Measurements from ENCODE around the gene NUP210L.
"Not testable (repeated sequence)": the region's sequence is repeated elsewhere in the genome, so short reads cannot be mapped to it uniquely, and the experiment has no call there.

Gene NUP210L

GRCh38 chr1:154148807-154149206 is 6.1 kb downstream of the NUP210L start:
- peak overlapping the region; percentile 14 for H3K27ac Mint-ChIP-seq

GRCh38 chr1:154147505-154147904 is 7.4 kb downstream of the NUP210L start:
- H3K27ac Mint-ChIP-seq, H3K27me3 Mint-ChIP-seq, H3K4me3 Mint-ChIP-seq, H3K36me3 Mint-ChIP-seq, H3K9me3 Mint-ChIP-seq: not testable (repeated sequence)
- H3K4me1 Mint-ChIP-seq = peaks cover 13% of the 10 kb centered on the region

More at GRCh38 chr1:154148807-154149206, 6.1 kb downstream of the NUP210L start:
- Mint-ChIP-seq H3K4me3 (no peak overlapping the region), H3K27me3 (no peaks in the 10 kb centered on the region), H3K9me3 (no peaks in the 10 kb centered on the region), H3K4me1 (peaks cover 21% of the 10 kb centered on the region), H3K36me3 (peaks cover under 1% of the 10 kb centered on the region)

GRCh38 chr1:154145986-154146385 is 8.9 kb downstream of the NUP210L start:
- Mint-ChIP-seq H3K4me3 (no peak overlapping the region), H3K27ac (no peak overlapping the region), H3K36me3 (peaks cover 2% of the 10 kb centered on the region), H3K9me3 (no peaks in the 10 kb centered on the region), H3K4me1 (peaks cover 14% of the 10 kb centered on the region), H3K27me3 (no peaks in the 10 kb centered on the region)

- H3K4me3 Mint-ChIP-seq = no peak overlapping the region
- H3K27me3 Mint-ChIP-seq = no peaks in the 10 kb centered on the region
- no peaks in the 10 kb centered on the region for H3K9me3 Mint-ChIP-seq
- H3K27ac Mint-ChIP-seq = no peak overlapping the region
- peaks cover 9% of the 10 kb centered on the region for H3K4me1 Mint-ChIP-seq
- peaks cover 2% of the 10 kb centered on the region for H3K36me3 Mint-ChIP-seq
These were observed 12.5 kb downstream of the NUP210L start for GRCh38 chr1:154142358-154142757.

- H3K36me3 Mint-ChIP-seq = peaks cover 2% of the 10 kb centered on the region
- no peak overlapping the region for H3K4me3 Mint-ChIP-seq
- no peak overlapping the region for H3K27ac Mint-ChIP-seq
- H3K9me3 Mint-ChIP-seq = no peaks in the 10 kb centered on the region
- H3K4me1 Mint-ChIP-seq = peaks cover 9% of the 10 kb centered on the region
- no peaks in the 10 kb centered on the region for H3K27me3 Mint-ChIP-seq
These were observed 13.6 kb downstream of the NUP210L start for GRCh38 chr1:154141240-154141639.

GRCh38 chr1:154137888-154138287 is 17.0 kb downstream of the NUP210L start:
- Mint-ChIP-seq H3K9me3 (no peaks in the 10 kb centered on the region), H3K27me3 (no peaks in the 10 kb centered on the region)

GRCh38 chr1:154133256-154133655 is 21.6 kb downstream of the NUP210L start:
- H3K27me3 Mint-ChIP-seq = no peaks in the 10 kb centered on the region
- H3K27ac Mint-ChIP-seq = no peak overlapping the region
- H3K4me3 Mint-ChIP-seq = no peak overlapping the region
- H3K4me1 Mint-ChIP-seq = peaks cover 14% of the 10 kb centered on the region
- no peaks in the 10 kb centered on the region for H3K9me3 Mint-ChIP-seq
- no peaks in the 10 kb centered on the region for H3K36me3 Mint-ChIP-seq

More at GRCh38 chr1:154137888-154138287, 17.0 kb downstream of the NUP210L start:
- Mint-ChIP-seq H3K27ac (no peak overlapping the region), H3K4me1 (peaks cover 9% of the 10 kb centered on the region), H3K36me3 (peaks cover 2% of the 10 kb centered on the region), H3K4me3 (no peak overlapping the region)

GRCh38 chr1:154129391-154129970 is 25.4 kb downstream of the NUP210L start:
- Mint-ChIP-seq H3K27me3 (no peaks in the 10 kb centered on the region), H3K36me3 (no peaks in the 10 kb centered on the region), H3K4me3 (no peak overlapping the region), H3K9me3 (no peaks in the 10 kb centered on the region), H3K4me1 (peaks cover 11% of the 10 kb centered on the region), H3K27ac (no peak overlapping the region)

GRCh38 chr1:154123205-154123604 is 31.7 kb downstream of the NUP210L start:
- not testable (repeated sequence) for H3K4me1 Mint-ChIP-seq, H3K9me3 Mint-ChIP-seq, H3K27ac Mint-ChIP-seq, H3K36me3 Mint-ChIP-seq, H3K27me3 Mint-ChIP-seq, H3K4me3 Mint-ChIP-seq

- no peaks in the 10 kb centered on the region for H3K36me3 Mint-ChIP-seq
- peaks cover 10% of the 10 kb centered on the region for H3K4me1 Mint-ChIP-seq
- no peaks in the 10 kb centered on the region for H3K9me3 Mint-ChIP-seq
- H3K27ac Mint-ChIP-seq = no peak overlapping the region
- H3K4me3 Mint-ChIP-seq = no peak overlapping the region
- H3K27me3 Mint-ChIP-seq = no peaks in the 10 kb centered on the region
These were observed 37.2 kb downstream of the NUP210L start for GRCh38 chr1:154117642-154118041.

GRCh38 chr1:154115180-154115579 is 39.7 kb downstream of the NUP210L start:
- Mint-ChIP-seq H3K27ac (no peak overlapping the region), H3K4me1 (peaks cover 10% of the 10 kb centered on the region), H3K4me3 (no peak overlapping the region), H3K36me3 (no peaks in the 10 kb centered on the region), H3K9me3 (no peaks in the 10 kb centered on the region), H3K27me3 (no peaks in the 10 kb centered on the region)

GRCh38 chr1:154104433-154105082 is 50.3 kb downstream of the NUP210L start:
- Mint-ChIP-seq H3K27ac (no peak overlapping the region), H3K36me3 (no peaks in the 10 kb centered on the region), H3K4me1 (peaks cover 5% of the 10 kb centered on the region), H3K27me3 (no peaks in the 10 kb centered on the region), H3K9me3 (no peaks in the 10 kb centered on the region), H3K4me3 (no peak overlapping the region)

GRCh38 chr1:154100141-154100540 is 54.7 kb downstream of the NUP210L start:
- H3K9me3 Mint-ChIP-seq, H3K4me3 Mint-ChIP-seq, H3K27me3 Mint-ChIP-seq, H3K4me1 Mint-ChIP-seq, H3K36me3 Mint-ChIP-seq, H3K27ac Mint-ChIP-seq: not testable (repeated sequence)

GRCh38 chr1:154097873-154098272 is 57.0 kb downstream of the NUP210L start:
- no peaks in the 10 kb centered on the region for H3K36me3 Mint-ChIP-seq
- no peak overlapping the region for H3K27ac Mint-ChIP-seq
- H3K9me3 Mint-ChIP-seq = no peaks in the 10 kb centered on the region
- no peaks in the 10 kb centered on the region for H3K4me1 Mint-ChIP-seq
- H3K4me3 Mint-ChIP-seq = no peak overlapping the region
- H3K27me3 Mint-ChIP-seq = no peaks in the 10 kb centered on the region

- no peak overlapping the region for H3K4me3 Mint-ChIP-seq
- no peaks in the 10 kb centered on the region for H3K27me3 Mint-ChIP-seq
- H3K9me3 Mint-ChIP-seq = no peaks in the 10 kb centered on the region
- H3K4me1 Mint-ChIP-seq = no peaks in the 10 kb centered on the region
- H3K36me3 Mint-ChIP-seq = no peaks in the 10 kb centered on the region
- no peak overlapping the region for H3K27ac Mint-ChIP-seq
These were observed 59.3 kb downstream of the NUP210L start for GRCh38 chr1:154095456-154096060.

- Mint-ChIP-seq H3K4me3 (no peak overlapping the region), H3K4me1 (no peaks in the 10 kb centered on the region), H3K36me3 (no peaks in the 10 kb centered on the region), H3K27ac (no peak overlapping the region), H3K27me3 (no peaks in the 10 kb centered on the region), H3K9me3 (no peaks in the 10 kb centered on the region)
These were observed 60.5 kb downstream of the NUP210L start for GRCh38 chr1:154094411-154094810.
